ENCODE results near the gene PDE6C. TPM values are rescaled to one million over a fixed set of nuclear protein-coding genes. Genes with fewer than 3 reads are reported as not detected.

The PDE6C gene
- total RNA-seq, 5 donors from 2014 or later (not counting 1 experiment from before 2014, with no cell fraction given), result not detected

DNA sequence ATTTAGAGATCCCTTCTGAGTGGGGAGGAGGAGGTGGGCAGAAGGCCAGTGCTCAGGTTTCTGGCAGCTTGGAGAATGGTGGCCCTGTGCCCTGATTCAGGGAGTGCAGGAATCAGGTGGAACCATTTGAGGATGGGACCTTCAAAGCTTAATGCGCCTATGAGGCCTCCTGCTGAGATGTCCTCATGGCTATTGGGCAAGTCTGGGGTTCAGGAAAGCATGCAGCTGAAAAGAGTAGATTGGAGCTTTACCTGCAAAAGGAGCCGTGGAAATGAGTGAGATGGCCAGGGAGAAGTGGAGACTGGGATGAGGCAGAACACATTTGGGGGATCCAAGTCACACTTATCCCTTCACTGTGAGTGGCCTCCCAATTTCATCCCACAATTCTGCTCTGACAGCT is 39.7 kb upstream of the PDE6C start:
- CTCF ChIA-PET, result no interaction called here
- H3K9me3 Mint-ChIP-seq, result no peaks in the 10 kb centered on the region
- H3K27me3 ChIP-seq (replicated peaks in 1 of 2; ENCODE audit: control insufficient read depth in 2 of 2, extremely low read depth in 1 of 2, insufficient read depth in 2 of 2, low read length in 1 of 2), result peaks cover 4 to 37% of the 10 kb centered on the region in 2 experiments
- no peak overlapping the region for H3K4me3 Mint-ChIP-seq
- no peak for DNase-seq
- no peak overlapping the region for H3K4me3 ChIP-seq (ENCODE audit: control insufficient read depth in 1 of 2, extremely low read depth in 1 of 2, low read length in 1 of 2)
- peaks cover 46 to 53% of the 10 kb centered on the region in 2 donors for H3K27me3 Mint-ChIP-seq
- no peak overlapping the region for H3K27ac ChIP-seq (ENCODE audit: low read length)
- peaks cover 0 to 2% of the 10 kb centered on the region in 2 experiments for H3K4me1 ChIP-seq (ENCODE audit: control insufficient read depth in 1 of 2, extremely low read depth in 1 of 2, insufficient read depth in 2 of 2, low read length in 2 of 2)
- H3K9me3 ChIP-seq, result no peaks in the 10 kb centered on the region
- no peak overlapping the region for H3K27ac Mint-ChIP-seq
- no peaks in the 10 kb centered on the region for H3K36me3 Mint-ChIP-seq
- POLR2A ChIA-PET, result no interaction called here
- peaks cover 7 to 9% (median 9%) of the 10 kb centered on the region in 3 donors for H3K4me1 Mint-ChIP-seq
- whole genome bisulfite sequencing (ENCODE audit: insufficient coverage), result 100% methylated on average over 1 of the region's 2 CpGs
- no peaks in the 10 kb centered on the region for H3K36me3 ChIP-seq (ENCODE audit: control insufficient read depth in 2 of 2, extremely low read depth in 1 of 2, insufficient read depth in 1 of 2, low read length in 1 of 2)
- ATAC-seq (replicated peaks in 1 of 4), result no peak

DNA sequence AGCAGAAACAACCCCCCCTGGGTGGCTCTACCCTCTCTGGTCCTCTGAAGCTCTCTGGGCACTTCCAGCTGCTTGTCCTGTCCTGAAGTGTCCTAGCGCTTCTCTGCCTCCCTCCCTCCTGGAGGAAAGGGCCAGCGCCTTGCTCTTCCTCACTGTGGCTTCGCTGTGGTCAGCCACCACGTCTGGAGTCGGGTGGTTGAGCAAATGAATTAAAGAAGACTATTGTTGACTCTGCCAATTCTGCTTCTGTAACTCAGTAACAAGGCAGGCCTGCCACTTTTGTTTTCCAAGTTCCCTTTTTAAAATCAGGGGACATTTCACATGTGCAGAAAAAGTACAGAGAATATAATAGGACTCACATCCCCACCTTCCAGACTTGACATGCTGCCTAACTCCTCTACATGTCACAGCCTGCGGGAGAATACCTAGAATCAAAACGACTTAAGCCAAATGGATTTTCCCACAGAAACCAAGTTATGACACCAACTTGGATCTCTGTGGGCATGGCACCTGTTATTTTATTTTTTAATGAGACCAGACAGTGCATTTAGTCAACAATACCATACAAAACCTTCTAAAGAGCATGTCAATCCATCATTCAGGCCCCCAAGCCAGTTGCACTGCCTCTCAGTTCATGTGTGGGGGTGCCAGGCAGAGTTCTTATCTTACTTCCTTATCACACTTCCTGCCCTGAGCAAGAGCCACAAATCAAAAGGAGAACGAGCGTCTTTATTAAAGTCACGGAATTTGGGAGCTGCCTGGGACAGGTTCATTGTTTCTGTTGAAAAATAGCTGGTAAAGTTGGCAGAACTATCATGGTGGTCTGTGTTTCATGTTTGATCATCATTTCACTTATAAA is 39.1 kb upstream of the PDE6C start:
- peaks cover 4 to 31% of the 10 kb centered on the region in 2 experiments for H3K27me3 ChIP-seq (replicated peaks in 1 of 2; ENCODE audit: control insufficient read depth in 2 of 2, extremely low read depth in 1 of 2, insufficient read depth in 2 of 2, low read length in 1 of 2)
- Mint-ChIP-seq H3K9me3 (no peaks in the 10 kb centered on the region), H3K4me3 (no peak overlapping the region), H3K4me1 (peaks cover 7 to 9% (median 9%) of the 10 kb centered on the region in 3 donors), H3K27me3 (peaks cover 44 to 46% of the 10 kb centered on the region in 2 donors), H3K27ac (no peak overlapping the region), H3K36me3 (no peaks in the 10 kb centered on the region)
- ATAC-seq (replicated peaks in 1 of 4) (no peak), DNase-seq (no peak)
- WGBS (ENCODE audit: insufficient coverage), result 0% methylated on average over 2 of the region's 10 CpGs
- POLR2A ChIA-PET, result no interaction called here
- peaks cover 0 to 2% of the 10 kb centered on the region in 2 experiments for H3K4me1 ChIP-seq (ENCODE audit: control insufficient read depth in 1 of 2, extremely low read depth in 1 of 2, insufficient read depth in 2 of 2, low read length in 2 of 2)
- H3K27ac ChIP-seq (ENCODE audit: low read length), result no peak overlapping the region
- CTCF ChIA-PET, result no interaction called here
- no peaks in the 10 kb centered on the region for H3K9me3 ChIP-seq
- H3K4me3 ChIP-seq (ENCODE audit: control insufficient read depth in 1 of 2, extremely low read depth in 1 of 2, low read length in 1 of 2), result no peak overlapping the region
- H3K36me3 ChIP-seq (ENCODE audit: control insufficient read depth in 2 of 2, extremely low read depth in 1 of 2, insufficient read depth in 1 of 2, low read length in 1 of 2), result no peaks in the 10 kb centered on the region

DNA sequence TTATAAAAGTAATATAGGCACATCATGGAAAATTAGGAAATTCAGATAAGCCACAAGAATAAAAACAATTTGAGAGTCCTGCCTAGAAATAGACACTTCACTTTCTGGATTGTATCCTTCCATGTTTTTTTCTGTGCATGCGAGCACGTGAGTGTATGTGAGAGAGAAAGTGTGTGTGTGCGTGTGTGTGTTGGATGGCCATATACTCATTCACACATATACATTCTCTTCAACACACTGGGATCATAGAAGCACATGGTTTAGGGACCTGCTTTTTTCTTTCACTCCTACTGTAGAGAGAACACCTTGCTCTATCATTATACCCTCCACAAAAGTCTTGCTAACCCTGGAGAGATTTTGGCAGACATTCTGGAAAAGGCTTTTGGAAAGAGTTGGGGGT is 38.4 kb upstream of the PDE6C start:
- H3K27me3 Mint-ChIP-seq, result peaks cover 41 to 42% of the 10 kb centered on the region in 2 donors
- Histone ChIP-seq H3K36me3 (ENCODE audit: control insufficient read depth in 2 of 2, extremely low read depth in 1 of 2, insufficient read depth in 1 of 2, low read length in 1 of 2) (no peaks in the 10 kb centered on the region), H3K27me3 (replicated peaks in 1 of 2; ENCODE audit: control insufficient read depth in 2 of 2, extremely low read depth in 1 of 2, insufficient read depth in 2 of 2, low read length in 1 of 2) (peaks cover 4 to 27% of the 10 kb centered on the region in 2 experiments), H3K27ac (ENCODE audit: low read length) (no peak overlapping the region), H3K9me3 (no peaks in the 10 kb centered on the region), H3K4me1 (ENCODE audit: control insufficient read depth in 1 of 2, extremely low read depth in 1 of 2, insufficient read depth in 2 of 2, low read length in 2 of 2) (peaks cover 0 to 2% of the 10 kb centered on the region in 2 experiments), H3K4me3 (ENCODE audit: control insufficient read depth in 1 of 2, extremely low read depth in 1 of 2, low read length in 1 of 2) (no peak overlapping the region)
- peaks cover 7 to 9% (median 9%) of the 10 kb centered on the region in 3 donors for H3K4me1 Mint-ChIP-seq
- POLR2A ChIA-PET, result no interaction called here
- no peaks in the 10 kb centered on the region for H3K9me3 Mint-ChIP-seq
- H3K27ac Mint-ChIP-seq, result no peak overlapping the region
- CTCF ChIA-PET, result no interaction called here
- ATAC-seq (replicated peaks in 1 of 4) (no peak), DNase-seq (no peak)
- H3K36me3 Mint-ChIP-seq, result no peaks in the 10 kb centered on the region
- H3K4me3 Mint-ChIP-seq, result no peak overlapping the region
- no CpG with 5 or more reads among the region's 3 CpGs for WGBS (ENCODE audit: insufficient coverage)

DNA sequence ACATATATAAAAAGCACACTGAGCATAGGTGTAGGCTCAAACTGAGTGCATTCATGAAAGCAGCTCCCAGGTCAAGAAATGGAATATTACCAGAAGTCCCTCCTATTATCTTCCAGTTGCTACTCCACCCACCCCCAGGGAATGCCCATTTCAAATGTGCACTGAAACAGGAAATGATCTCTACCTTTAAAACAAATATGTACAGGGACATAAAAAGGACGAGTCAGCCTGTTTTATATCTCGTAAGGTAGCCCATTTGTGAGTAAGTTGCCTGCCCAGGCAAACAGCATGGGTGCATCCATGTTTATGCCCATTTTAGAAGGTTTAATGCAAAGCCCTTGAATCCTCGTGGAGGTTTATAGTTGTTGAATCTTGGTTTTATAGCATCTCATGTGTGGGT is 35.4 kb upstream of the PDE6C start:
- peaks cover 29 to 31% of the 10 kb centered on the region in 2 donors for H3K27me3 Mint-ChIP-seq
- peaks cover 0 to 31% of the 10 kb centered on the region in 2 experiments for H3K27me3 ChIP-seq (replicated peaks in 1 of 2; ENCODE audit: control insufficient read depth in 2 of 2, extremely low read depth in 1 of 2, insufficient read depth in 2 of 2, low read length in 1 of 2)
- no peaks in the 10 kb centered on the region for H3K9me3 ChIP-seq
- DNase-seq (no peak), ATAC-seq (replicated peaks in 1 of 4) (no peak)
- H3K36me3 ChIP-seq (ENCODE audit: control insufficient read depth in 2 of 2, extremely low read depth in 1 of 2, insufficient read depth in 1 of 2, low read length in 1 of 2), result no peaks in the 10 kb centered on the region
- H3K27ac ChIP-seq (ENCODE audit: low read length), result no peak overlapping the region
- H3K9me3 Mint-ChIP-seq, result peaks cover 4 to 13% (median 9%) of the 10 kb centered on the region in 3 donors
- peaks cover 0 to 2% of the 10 kb centered on the region in 2 experiments for H3K4me1 ChIP-seq (ENCODE audit: control insufficient read depth in 1 of 2, extremely low read depth in 1 of 2, insufficient read depth in 2 of 2, low read length in 2 of 2)
- WGBS (ENCODE audit: insufficient coverage), result 62% methylated on average over 3 of the region's 3 CpGs
- ChIA-PET POLR2A (no interaction called here), CTCF (no interaction called here)
- no peak overlapping the region for H3K4me3 Mint-ChIP-seq
- H3K27ac Mint-ChIP-seq, result no peak overlapping the region
- H3K36me3 Mint-ChIP-seq, result no peaks in the 10 kb centered on the region
- peaks cover 7 to 9% (median 9%) of the 10 kb centered on the region in 3 donors for H3K4me1 Mint-ChIP-seq
- no peak overlapping the region for H3K4me3 ChIP-seq (ENCODE audit: control insufficient read depth in 1 of 2, extremely low read depth in 1 of 2, low read length in 1 of 2)

DNA sequence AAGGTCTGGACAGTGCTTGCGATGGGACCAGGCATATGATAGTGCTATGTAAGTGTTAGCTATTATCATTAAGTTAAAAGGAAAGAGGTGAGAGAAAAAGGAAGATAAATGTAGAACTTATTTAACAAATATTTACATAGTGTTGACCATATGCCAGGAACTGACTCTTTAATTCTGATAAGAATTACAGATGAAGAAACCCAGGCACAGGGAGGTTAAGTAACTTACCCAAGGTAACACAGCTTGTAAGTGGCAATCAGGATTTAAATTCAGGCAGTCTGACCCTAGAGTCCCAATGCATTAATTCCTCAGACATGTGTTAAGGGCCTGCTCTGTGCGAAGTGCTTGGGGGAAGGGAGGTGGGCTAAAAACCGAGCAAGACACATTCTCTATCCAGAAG is 34.8 kb upstream of the PDE6C start:
- no peaks in the 10 kb centered on the region for H3K36me3 ChIP-seq (ENCODE audit: control insufficient read depth in 2 of 2, extremely low read depth in 1 of 2, insufficient read depth in 1 of 2, low read length in 1 of 2)
- no peaks in the 10 kb centered on the region for H3K36me3 Mint-ChIP-seq
- H3K4me1 Mint-ChIP-seq, result peaks cover 7 to 9% (median 9%) of the 10 kb centered on the region in 3 donors
- WGBS (ENCODE audit: insufficient coverage), result 100% methylated on average over 1 of the region's 3 CpGs
- peaks cover 0 to 24% of the 10 kb centered on the region in 2 experiments for H3K27me3 ChIP-seq (replicated peaks in 1 of 2; ENCODE audit: control insufficient read depth in 2 of 2, extremely low read depth in 1 of 2, insufficient read depth in 2 of 2, low read length in 1 of 2)
- ChIA-PET CTCF (no interaction called here), POLR2A (no interaction called here)
- peaks cover 0 to 2% of the 10 kb centered on the region in 2 experiments for H3K4me1 ChIP-seq (ENCODE audit: control insufficient read depth in 1 of 2, extremely low read depth in 1 of 2, insufficient read depth in 2 of 2, low read length in 2 of 2)
- H3K27ac ChIP-seq (ENCODE audit: low read length), result no peak overlapping the region
- H3K4me3 Mint-ChIP-seq, result no peak overlapping the region
- H3K4me3 ChIP-seq (ENCODE audit: control insufficient read depth in 1 of 2, extremely low read depth in 1 of 2, low read length in 1 of 2), result no peak overlapping the region
- H3K9me3 ChIP-seq, result no peaks in the 10 kb centered on the region
- DNase-seq (no peak), ATAC-seq (replicated peaks in 1 of 4) (no peak)
- peaks cover 4 to 13% (median 9%) of the 10 kb centered on the region in 3 donors for H3K9me3 Mint-ChIP-seq
- peaks cover 23 to 25% of the 10 kb centered on the region in 2 donors for H3K27me3 Mint-ChIP-seq
- no peak overlapping the region for H3K27ac Mint-ChIP-seq

DNA sequence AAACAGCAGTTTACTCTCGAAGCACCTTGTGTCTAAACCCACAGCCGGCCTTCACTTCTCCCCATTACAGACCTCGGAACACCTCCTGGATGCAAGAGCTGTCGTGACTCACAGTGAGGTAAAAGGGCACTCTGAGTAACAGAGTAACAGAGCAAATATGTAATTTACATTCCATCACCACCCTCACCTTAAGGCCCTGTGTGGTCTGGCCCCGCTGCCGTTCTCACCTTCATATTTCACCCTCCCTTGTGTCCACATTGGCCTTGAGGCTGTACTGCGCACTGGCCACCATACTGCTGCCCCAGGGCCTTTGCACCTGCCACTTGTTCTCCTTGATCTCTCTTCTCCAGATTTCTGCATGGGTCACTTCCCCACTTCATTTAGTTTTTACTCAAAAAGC is 33.2 kb upstream of the PDE6C start:
- Histone ChIP-seq H3K36me3 (ENCODE audit: control insufficient read depth in 2 of 2, extremely low read depth in 1 of 2, insufficient read depth in 1 of 2, low read length in 1 of 2) (no peaks in the 10 kb centered on the region), H3K27ac (ENCODE audit: low read length) (no peak overlapping the region), H3K4me1 (ENCODE audit: control insufficient read depth in 1 of 2, extremely low read depth in 1 of 2, insufficient read depth in 2 of 2, low read length in 2 of 2) (no peaks in the 10 kb centered on the region), H3K27me3 (replicated peaks in 1 of 2; ENCODE audit: control insufficient read depth in 2 of 2, extremely low read depth in 1 of 2, insufficient read depth in 2 of 2, low read length in 1 of 2) (peaks cover 0 to 18% of the 10 kb centered on the region in 2 experiments), H3K9me3 (no peaks in the 10 kb centered on the region), H3K4me3 (ENCODE audit: control insufficient read depth in 1 of 2, extremely low read depth in 1 of 2, low read length in 1 of 2) (no peak overlapping the region)
- no peak overlapping the region for H3K27ac Mint-ChIP-seq
- no peaks in the 10 kb centered on the region for H3K4me1 Mint-ChIP-seq
- peaks cover 4 to 13% (median 9%) of the 10 kb centered on the region in 3 donors for H3K9me3 Mint-ChIP-seq
- ChIA-PET POLR2A (no interaction called here), CTCF (no interaction called here)
- DNase-seq (no peak), ATAC-seq (replicated peaks in 1 of 4) (no peak)
- H3K36me3 Mint-ChIP-seq, result no peaks in the 10 kb centered on the region
- H3K27me3 Mint-ChIP-seq, result peaks cover 13 to 16% of the 10 kb centered on the region in 2 donors
- 87% methylated on average over 3 of the region's 7 CpGs for WGBS (ENCODE audit: insufficient coverage)
- no peak overlapping the region for H3K4me3 Mint-ChIP-seq
